Measurements from ENCODE around the gene SORBS2.

The SORBS2 gene

GRCh38 chr4:185835814-185836213 lies 23.8 kb upstream of the SORBS2 start:
- DNase-seq = no peak

DNA sequence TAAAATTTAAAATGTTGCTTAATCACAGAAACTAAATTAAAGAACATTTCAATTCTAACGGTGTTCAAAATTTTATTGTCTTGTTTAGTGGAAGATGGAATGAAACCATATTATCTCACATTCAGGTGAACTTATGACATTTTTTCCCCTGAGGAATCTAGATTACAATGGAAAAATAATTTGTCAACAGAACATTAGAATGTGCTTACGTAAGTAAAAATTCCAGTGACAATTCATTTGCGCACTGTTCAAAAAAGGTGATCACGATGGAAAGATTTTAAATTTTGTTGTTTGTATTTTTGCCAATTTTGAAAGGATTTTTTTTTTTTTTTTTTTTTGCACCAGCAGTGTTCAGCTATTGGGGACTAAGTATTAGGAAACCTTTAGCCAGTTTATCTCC lies 23.3 kb upstream of the SORBS2 start:
- no peak for DNase-seq

DNA sequence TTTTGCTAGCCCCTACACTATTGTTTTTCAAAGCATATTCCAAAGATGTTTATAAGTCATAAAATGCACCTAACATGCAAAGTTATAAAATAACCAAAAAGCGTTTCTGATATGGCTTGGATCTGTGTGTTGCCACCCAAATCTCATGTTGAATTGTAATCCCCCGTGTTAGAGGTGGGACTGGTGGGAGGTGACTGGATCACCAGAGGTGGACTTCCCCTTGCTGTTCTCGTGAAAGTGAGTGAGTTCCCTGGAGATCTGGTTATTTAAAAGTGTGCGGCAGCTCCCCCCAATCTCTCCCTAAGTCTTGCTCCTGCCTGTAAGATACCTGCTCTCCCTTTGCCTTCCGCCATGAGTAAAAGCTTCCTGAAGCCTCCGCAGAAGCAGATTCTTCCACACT lies 22.8 kb upstream of the SORBS2 start:
- DNase-seq = no peak

DNA sequence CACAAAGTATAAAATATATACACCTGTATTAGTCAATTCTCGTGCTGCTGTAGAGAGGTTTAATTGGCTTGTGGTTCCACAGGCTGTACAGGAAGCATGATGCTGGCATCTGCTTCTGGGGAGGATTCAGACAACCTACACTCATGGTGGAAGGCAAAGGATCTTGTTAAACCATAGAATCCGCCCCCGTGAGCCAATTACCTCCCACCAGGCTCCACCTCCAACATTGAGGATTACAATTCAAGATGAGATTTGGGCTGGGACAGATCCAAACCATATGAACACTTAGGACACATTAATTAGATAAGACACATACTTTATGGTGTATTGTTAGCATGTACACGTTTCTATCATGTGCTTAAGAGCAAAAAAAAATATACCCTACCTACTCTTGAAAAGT lies 22.1 kb upstream of the SORBS2 start:
- no peak for DNase-seq

GRCh38 chr4:185833055-185833598 lies 21.1 kb upstream of the SORBS2 start:
- no peak for DNase-seq

DNA sequence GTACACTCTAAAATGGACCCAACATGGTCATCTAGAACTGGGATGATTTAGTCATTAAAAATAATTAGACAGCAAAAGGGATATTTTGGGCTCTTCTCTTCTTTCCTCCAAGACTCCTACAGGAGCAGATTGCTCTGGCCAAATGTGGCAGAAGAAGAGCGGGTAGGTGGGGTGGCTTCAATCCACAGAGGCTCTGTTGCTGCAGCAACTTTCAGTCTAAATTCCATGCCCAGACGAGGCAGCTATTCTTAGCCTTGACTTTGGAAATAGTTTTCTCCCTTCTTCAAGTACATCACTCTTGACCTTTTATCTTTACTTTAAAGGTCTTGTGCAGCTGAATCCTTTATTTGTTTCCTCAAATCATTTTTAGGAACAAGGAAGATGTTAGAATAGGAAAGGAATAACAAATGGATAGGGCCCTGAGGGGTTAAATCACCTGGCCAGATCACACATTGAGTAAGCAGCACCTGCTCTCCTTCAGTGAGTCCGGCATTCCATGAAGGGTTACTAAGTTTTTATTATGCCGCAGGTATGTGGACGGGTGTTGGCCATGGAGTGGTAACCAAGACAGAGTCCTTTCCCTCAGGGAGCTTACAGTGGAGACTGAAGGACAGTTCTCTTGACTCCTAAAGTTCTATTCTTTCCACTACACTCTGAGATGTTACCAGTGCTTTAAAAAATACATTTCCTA lies 19.3 kb upstream of the SORBS2 start:
- DNase-seq = no peak

- DNase-seq = no peak
Measured at GRCh38 chr4:185830263-185830994, 18.4 kb upstream of the SORBS2 start.

GRCh38 chr4:185826381-185826780 lies 14.4 kb upstream of the SORBS2 start:
- no peak for DNase-seq

- no peak for DNase-seq
Measured at GRCh38 chr4:185825737-185826136, 13.7 kb upstream of the SORBS2 start.

GRCh38 chr4:185822791-185823190 lies 10.8 kb upstream of the SORBS2 start:
- no peak for DNase-seq

- no peak for DNase-seq
Measured at GRCh38 chr4:185821029-185821419, 9.0 kb upstream of the SORBS2 start.

DNA sequence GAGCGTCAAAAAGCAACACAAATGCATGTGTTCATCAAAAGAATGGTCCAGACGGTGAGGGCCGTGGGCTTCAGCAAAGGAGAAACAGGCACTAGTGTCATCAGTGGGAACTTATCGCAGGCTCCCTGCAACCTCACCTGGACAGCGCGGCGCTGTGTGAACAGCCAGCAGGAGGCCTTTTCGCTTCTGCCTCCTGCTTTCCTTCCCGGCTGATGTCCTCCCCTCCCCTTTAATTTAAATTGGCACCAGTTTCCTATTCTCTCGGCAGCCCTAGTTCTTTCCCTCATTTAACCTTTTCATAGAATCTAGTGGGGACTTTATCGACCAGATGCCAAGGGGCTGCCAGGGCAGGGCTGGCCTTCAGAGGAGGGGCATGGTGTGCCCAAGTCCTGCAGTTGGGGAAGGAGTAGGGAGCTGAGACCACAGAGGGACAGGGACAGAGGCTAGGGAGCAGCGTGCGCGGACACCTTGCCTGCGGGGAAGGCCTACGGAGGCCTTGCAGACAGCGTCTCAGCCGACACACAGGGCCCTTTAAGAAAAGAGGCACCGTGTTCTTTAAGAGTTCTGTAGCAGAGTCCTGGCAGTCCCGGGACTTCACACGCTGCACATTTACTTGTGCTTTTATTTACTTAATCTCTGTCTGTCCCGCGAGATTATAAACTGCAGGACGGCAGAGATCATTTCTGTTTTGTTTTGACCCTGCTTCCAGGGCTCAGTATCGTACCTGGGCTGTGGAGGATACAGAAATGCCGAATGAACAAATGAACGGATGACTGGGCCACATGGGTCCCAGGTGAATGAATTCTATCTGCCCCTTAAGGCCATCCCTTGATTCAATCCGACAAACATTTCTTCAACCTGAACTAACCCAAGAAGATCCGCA lies 8.4 kb upstream of the SORBS2 start:
- no peak for DNase-seq

DNA sequence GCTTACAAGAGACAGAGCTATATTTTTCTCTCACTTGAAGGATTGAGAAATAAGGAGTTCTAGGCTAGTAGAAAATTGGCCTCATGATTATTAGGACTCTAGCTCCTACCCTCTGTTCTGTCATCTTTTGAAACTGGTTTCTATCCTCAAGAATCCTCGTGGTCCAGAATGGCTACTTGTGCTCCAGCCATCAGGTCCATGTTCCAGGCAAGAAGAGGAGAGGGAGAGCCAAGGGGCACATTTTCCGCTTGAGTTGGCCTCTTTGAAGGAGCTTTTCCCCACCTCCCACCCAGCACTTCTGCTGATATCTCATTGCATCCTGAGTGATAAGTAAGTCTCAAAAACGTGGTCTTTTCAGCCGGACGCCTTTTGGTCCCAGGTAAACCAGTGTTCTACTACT lies 7.2 kb upstream of the SORBS2 start:
- no peak for DNase-seq

DNA sequence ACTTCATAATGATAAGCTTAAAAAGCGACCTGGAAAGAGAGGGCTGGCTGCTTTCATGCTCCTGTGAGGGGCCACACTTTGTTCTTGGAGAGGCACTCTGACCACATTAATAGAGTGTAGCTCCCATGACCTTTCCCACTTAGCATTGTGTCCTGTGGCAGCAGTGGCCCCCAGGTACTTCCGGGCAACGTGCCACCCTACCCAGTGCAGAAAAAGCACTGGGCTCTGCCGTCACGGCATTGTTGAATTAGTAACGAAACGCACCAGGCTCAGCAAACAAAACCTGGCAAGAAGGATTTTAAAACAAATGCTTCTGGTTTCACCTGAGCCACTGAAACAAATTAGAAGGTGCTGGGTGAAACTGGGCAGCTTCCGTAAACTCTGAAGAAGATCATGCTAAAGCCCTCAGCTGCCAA lies 5.4 kb upstream of the SORBS2 start:
- no peak for DNase-seq

GRCh38 chr4:185813133-185813532 lies 1.1 kb upstream of the SORBS2 start:
- no peak for DNase-seq

DNA sequence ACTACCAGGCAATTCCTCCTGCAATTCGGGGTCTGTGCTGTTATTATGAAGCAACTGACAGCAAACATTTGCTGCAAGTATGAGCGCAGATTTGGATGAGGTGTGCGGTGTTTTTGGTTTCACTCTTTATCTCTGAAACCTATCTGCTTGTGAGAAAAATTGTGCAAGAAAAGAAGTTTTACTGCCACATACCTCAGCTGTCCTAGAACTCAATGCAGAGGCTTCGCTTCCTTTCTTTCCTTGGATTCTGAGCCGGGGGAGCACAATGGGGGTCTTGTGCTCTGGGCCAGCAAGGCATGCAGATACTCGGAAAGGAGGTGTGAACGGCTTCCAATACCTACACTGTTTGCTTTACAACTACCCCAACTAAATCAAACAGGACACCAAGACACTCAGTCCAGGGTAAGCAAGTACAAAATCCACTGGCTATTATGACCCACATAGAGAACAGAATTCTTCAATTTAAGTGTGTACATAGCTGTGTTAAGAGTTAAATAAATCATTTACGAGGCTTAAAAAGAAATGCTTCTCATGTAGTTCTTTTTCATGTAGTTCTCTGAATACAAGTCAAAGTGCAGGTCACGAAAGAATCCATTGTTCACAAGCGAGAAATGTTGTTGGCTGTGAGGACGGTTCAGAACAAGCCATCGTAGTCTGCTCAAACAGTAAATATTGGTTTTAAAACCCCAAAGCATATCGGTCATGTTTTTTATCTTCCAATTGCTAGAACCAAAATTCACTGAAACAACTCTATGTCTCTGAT lies 1.1 kb downstream of the SORBS2 start:
- DNase-seq = no peak

GRCh38 chr4:185809533-185810071 lies 2.4 kb downstream of the SORBS2 start:
- DNase-seq = no peak

- no peak for DNase-seq
Measured at GRCh38 chr4:185809121-185809520, 2.9 kb downstream of the SORBS2 start.

DNA sequence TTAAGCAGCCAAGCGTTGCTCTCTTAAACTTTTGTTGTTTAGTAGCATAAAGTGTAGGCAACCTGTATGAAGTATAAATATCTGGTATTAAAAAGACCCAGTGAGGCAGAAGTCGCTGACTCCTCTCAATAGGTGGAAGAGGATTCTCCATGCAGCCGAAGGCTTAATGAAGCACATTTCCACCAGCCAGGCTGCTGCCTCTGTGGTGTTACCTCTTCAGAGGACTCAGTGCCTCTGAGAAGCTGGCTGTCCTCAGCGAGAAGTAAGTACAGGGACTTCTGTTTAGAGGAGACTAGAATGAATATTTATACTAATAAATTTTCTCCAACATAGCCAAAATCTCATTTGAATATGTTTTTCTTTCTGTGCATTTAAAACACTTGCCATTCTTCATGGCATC lies 6.0 kb downstream of the SORBS2 start:
- no peak for DNase-seq

- DNase-seq = no peak
Measured at GRCh38 chr4:185805262-185805802, 6.7 kb downstream of the SORBS2 start.

DNA sequence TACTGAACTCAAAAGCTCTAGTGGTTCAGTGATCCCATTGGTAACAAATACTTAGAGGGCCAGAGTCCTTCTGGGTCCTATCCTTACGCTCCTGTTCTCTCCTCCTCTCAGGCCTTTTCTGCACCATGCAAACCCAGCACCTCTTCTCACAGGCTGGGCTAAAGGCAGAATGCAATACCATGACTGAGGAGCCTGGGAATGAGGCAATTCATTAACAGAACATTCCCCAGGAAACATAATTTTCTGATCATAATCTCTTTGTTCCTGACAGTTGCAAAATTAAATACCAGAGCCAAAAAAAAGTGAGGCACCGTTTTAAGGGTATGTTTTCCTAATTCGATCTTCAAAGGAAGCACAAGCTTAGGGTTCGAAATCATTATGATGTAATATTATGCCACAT lies 9.0 kb downstream of the SORBS2 start:
- no peak for DNase-seq

DNA sequence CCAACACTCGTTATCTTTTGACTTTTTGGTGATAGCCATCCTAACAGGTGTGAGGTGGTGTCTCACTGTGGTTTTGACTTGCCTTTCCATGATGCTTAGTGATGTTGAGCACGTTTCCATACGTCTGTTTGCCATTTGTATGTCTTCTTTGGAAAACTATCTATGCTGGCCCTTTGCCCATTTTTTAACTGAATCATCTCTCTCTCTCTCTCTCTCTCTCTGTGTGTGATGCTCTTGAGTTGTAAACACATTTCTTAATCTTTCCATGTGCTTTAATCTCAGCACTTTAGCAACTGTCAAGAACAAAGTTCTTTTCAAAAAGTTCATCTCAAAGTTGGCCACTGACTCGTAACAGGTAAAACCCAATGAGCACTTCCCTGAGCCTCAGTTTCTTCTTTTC lies 10.5 kb downstream of the SORBS2 start:
- no peak for DNase-seq

All from inflammatory macrophage treated with lipopolysaccharide for 4 hours (primary cell).